ENCODE measurements around the gene HOXA7. TPM values are rescaled to one million over a fixed set of nuclear protein-coding genes. Genes with fewer than 3 reads are reported as not detected.
A peak's percentile ranks its signal among the peaks of the same experiment; 100 is the strongest.

Gene HOXA7
- total RNA-seq, 6 experiments from 2014 or later = not detected

- intact Hi-C loops (cut with DNase I) = no loop called here
- DNase-seq (peak in 1 of 3 donors; percentile 35), ATAC-seq (no peak)
- no peaks in the 10 kb centered on the region for H3K9me3 ChIP-seq
- no peaks in the 10 kb centered on the region for H3K36me3 ChIP-seq
- WGBS (ENCODE audit: insufficient coverage, low coverage, low lambda C conversion rate, missing lambda C conversion rate) = 11% methylated on average over 27 of the region's 29 CpGs
- peaks cover 0 to 16% (median 5%) of the 10 kb centered on the region in 4 donors for H3K4me1 ChIP-seq
- TF ChIP-seq, protein P1, sequence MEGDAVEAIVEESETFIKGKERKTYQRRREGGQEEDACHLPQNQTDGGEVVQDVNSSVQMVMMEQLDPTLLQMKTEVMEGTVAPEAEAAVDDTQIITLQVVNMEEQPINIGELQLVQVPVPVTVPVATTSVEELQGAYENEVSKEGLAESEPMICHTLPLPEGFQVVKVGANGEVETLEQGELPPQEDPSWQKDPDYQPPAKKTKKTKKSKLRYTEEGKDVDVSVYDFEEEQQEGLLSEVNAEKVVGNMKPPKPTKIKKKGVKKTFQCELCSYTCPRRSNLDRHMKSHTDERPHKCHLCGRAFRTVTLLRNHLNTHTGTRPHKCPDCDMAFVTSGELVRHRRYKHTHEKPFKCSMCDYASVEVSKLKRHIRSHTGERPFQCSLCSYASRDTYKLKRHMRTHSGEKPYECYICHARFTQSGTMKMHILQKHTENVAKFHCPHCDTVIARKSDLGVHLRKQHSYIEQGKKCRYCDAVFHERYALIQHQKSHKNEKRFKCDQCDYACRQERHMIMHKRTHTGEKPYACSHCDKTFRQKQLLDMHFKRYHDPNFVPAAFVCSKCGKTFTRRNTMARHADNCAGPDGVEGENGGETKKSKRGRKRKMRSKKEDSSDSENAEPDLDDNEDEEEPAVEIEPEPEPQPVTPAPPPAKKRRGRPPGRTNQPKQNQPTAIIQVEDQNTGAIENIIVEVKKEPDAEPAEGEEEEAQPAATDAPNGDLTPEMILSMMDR (IDR thresholded peaks at IDR 0.05) = no peak
- no peak for TF ChIP-seq POLR2A (IDR thresholded peaks at IDR 0.05)
- peaks cover 39 to 71% of the 10 kb centered on the region in 2 donors for H3K27me3 ChIP-seq
- no peak overlapping the region for H3K27ac ChIP-seq
- no peak overlapping the region for H3K4me3 ChIP-seq
Observed at GRCh38 chr7:27198138-27198841, 41.8 kb upstream of the HOXA7 start.

DNA sequence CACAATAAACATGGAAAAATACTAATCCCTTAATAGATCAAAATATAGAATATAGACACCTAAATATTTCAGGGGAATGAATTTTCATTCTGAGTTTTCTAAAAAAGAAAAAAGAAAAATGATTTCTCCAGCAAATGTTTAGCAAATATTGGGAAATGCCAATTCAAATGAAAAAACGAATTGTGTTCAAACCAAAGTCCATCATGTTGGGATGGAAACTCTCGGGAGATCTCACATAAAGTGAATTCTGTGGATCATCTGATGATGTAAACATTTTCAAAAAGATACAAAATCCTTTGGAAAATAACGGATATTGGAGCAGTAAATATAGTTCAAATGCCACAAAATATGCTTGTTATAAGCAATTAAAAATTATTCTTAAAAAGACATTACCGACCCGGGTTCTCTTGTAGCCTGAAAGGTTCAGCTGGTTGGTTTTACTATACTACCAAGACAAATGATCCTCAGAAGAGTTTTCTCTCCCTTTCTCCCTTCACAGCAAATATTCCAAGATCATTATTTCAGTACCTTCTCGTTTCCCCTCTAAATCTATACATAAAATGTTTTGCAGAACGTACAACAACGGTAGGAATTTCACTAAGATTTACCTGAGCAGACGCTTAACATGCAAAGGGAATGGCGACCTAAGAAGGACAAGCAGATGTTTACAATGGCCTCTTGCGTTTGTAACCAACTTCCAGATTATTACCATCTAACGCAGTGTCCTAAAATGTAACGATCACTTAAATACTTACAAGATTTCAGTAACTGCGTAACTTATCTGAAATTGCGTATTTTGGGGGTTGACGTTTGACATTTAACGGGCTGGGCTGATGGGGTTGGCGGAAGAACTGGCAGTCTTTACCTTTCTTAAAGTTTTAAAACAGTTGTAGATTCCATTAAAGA lies 40.9 kb upstream of the HOXA7 start:
- ATAC-seq (no peak), DNase-seq (no peak)
- no peak overlapping the region for H3K27ac ChIP-seq
- H3K27me3 ChIP-seq = peaks cover 43 to 74% of the 10 kb centered on the region in 2 donors
- intact Hi-C loops (cut with DNase I) = no loop called here
- 16% methylated on average over 18 of the region's 18 CpGs for WGBS (ENCODE audit: insufficient coverage, low coverage, low lambda C conversion rate, missing lambda C conversion rate)
- H3K4me3 ChIP-seq = no peak overlapping the region
- peaks cover 0 to 24% (median 8%) of the 10 kb centered on the region in 4 donors for H3K4me1 ChIP-seq
- no peaks in the 10 kb centered on the region for H3K9me3 ChIP-seq
- TF ChIP-seq, protein P1 (IDR thresholded peaks at IDR 0.05) = no peak
- TF ChIP-seq POLR2A (IDR thresholded peaks at IDR 0.05) = no peak
- H3K36me3 ChIP-seq = no peaks in the 10 kb centered on the region

GRCh38 chr7:27196287-27196767 lies 39.9 kb upstream of the HOXA7 start:
- peak; percentile 76 to 81 (median 81) for DNase-seq
- WGBS (ENCODE audit: insufficient coverage, low coverage, low lambda C conversion rate, missing lambda C conversion rate) = 3% methylated on average over 6 of the region's 6 CpGs
- Histone ChIP-seq H3K27ac (no peak overlapping the region), H3K4me3 (no peak overlapping the region), H3K4me1 (peaks cover 0 to 20% (median 6%) of the 10 kb centered on the region in 4 donors), H3K27me3 (peaks cover 37 to 76% of the 10 kb centered on the region in 2 donors), H3K9me3 (no peaks in the 10 kb centered on the region), H3K36me3 (no peaks in the 10 kb centered on the region)
- peak; percentile 50 to 74 (median 72) for ATAC-seq
- TF ChIP-seq, protein P1 (IDR thresholded peaks at IDR 0.05) = peak; percentile 76 to 83 (median 81)
- no peak for TF ChIP-seq POLR2A (IDR thresholded peaks at IDR 0.05)
- intact Hi-C loops (cut with DNase I) = no loop called here

DNA sequence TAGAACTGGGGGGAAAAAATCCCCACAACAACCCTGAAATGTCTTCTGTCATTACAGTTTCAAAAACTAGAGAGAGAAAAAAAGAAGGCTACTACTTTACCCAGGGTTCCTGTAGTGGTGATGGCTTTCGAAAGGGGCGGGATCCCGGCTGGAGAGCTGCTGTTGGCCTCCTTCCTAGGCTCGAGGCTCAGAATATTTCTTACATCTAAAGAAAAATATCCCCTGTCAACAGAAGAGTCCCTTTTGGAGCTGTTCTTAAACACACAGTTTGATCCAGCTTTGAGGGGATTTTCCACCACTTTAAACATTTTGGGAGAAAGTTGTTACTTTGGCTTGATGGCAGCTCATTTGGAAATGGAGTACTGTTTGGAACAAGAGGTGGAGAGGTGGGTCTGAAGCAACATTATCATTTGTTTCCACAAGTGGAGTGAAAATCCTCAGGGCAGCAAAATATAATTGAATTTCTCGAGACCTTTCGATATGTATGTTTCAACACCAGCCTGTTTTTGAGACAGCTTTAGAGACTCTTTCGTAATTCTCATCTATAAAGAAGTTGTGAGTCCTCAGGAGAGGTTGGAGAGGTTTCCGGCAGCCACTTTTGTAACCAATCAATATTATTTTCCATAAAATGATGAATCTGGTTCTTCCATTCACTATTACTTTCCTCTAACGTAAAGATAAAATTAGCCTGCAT lies 38.4 kb upstream of the HOXA7 start:
- H3K27ac ChIP-seq = no peak overlapping the region
- 21% methylated on average over 9 of the region's 9 CpGs for WGBS (ENCODE audit: insufficient coverage, low coverage, low lambda C conversion rate, missing lambda C conversion rate)
- intact Hi-C loops (cut with DNase I) = no loop called here
- ATAC-seq (no peak), DNase-seq (no peak)
- H3K4me3 ChIP-seq = no peak overlapping the region
- H3K4me1 ChIP-seq = peaks cover 0 to 12% (median 5%) of the 10 kb centered on the region in 4 donors
- TF ChIP-seq POLR2A (IDR thresholded peaks at IDR 0.05) = no peak
- TF ChIP-seq, protein P1 (IDR thresholded peaks at IDR 0.05) = no peak
- peaks cover 37 to 84% of the 10 kb centered on the region in 2 donors for H3K27me3 ChIP-seq
- H3K9me3 ChIP-seq = no peaks in the 10 kb centered on the region
- H3K36me3 ChIP-seq = no peaks in the 10 kb centered on the region
